LNCAP (cell line): ENCODE measurements around the gene NFASC.

Experiments used
- CTCF ChIP-seq: fragments of 450-650 bp; IDR thresholded peaks from 2 replicates; pipeline ENCODE4 v1.5.1; 2017; ENCODE audit warnings: mild to moderate bottlenecking

Gene NFASC

GRCh38 chr1:204929487-204930154 lies 59.0 kb downstream of the NFASC start:
- TF ChIP-seq CTCF = no peak

GRCh38 chr1:204930155-204930523 lies 59.5 kb downstream of the NFASC start:
- no peak for TF ChIP-seq CTCF

GRCh38 chr1:204931313-204931712 lies 60.7 kb downstream of the NFASC start:
- no peak for TF ChIP-seq CTCF

GRCh38 chr1:204931768-204932572 lies 61.3 kb downstream of the NFASC start:
- TF ChIP-seq CTCF = no peak

GRCh38 chr1:204932573-204932909 lies 61.9 kb downstream of the NFASC start:
- no peak for TF ChIP-seq CTCF

GRCh38 chr1:204935155-204935554 lies 64.5 kb downstream of the NFASC start:
- TF ChIP-seq CTCF = no peak

- TF ChIP-seq CTCF = no peak
These were observed 66.1 kb downstream of the NFASC start for GRCh38 chr1:204936765-204937164.
